Duodenal mucosa (tissue), 2 donors: ENCODE measurements around the gene IRF2BP1.

Experiments
- H3K27ac ChIP-seq: one replicate; pipeline ENCODE4 v1.7.0; 2013; ENCODE audit warnings: low read depth, low read length
- H3K27me3 ChIP-seq, 2 donors: one replicate each; pipeline ENCODE4 v1.7.0; 2013; ENCODE audit warnings: low read length in 2 of 2, control low read depth in 1 of 2; ENCODE audit not compliant: insufficient read depth in 2 of 2, control insufficient read depth in 1 of 2
- H3K36me3 ChIP-seq, 2 donors: one replicate each; pipeline ENCODE4 v1.7.0; 2013; ENCODE audit warnings: low read length in 2 of 2, control low read depth in 1 of 2; ENCODE audit not compliant: insufficient read depth in 2 of 2, control insufficient read depth in 1 of 2
- H3K4me1 ChIP-seq, 2 donors: one replicate each; pipeline ENCODE4 v1.7.0; 2013; ENCODE audit warnings: low read length in 2 of 2, control low read depth in 1 of 2; ENCODE audit not compliant: insufficient read depth in 2 of 2, control insufficient read depth in 1 of 2
- H3K4me3 ChIP-seq, 2 donors: one replicate each; pipeline ENCODE4 v1.7.0; 2013; ENCODE audit warnings: low read length in 2 of 2, low read depth in 1 of 2
- H3K9ac ChIP-seq, 2 donors: one replicate each; pipeline ENCODE4 v1.7.0; 2013; ENCODE audit warnings: low read length in 2 of 2, low read depth in 1 of 2
- H3K9me3 ChIP-seq, 2 donors: one replicate each; pipeline ENCODE4 v1.7.0; 2013; ENCODE audit warnings: low read length in 2 of 2, control low read depth in 1 of 2; ENCODE audit not compliant: control insufficient read depth in 1 of 2

Gene IRF2BP1

GRCh38 chr19:45885556-45886426, at the start of gene IRF2BP1:
TSS of gene IRF2BP1 (minus strand) at chr19:45886141. CDS start at chr19:45885774, 367 bp downstream.
- peaks cover 31 to 46% of the 10 kb centered on the region in 2 donors for H3K4me1 ChIP-seq
- H3K27ac ChIP-seq: peak within 1 kb of the TSS; percentile 82
- H3K4me3 ChIP-seq: peak within 1 kb of the TSS; percentile 82 to 91
- H3K9me3 ChIP-seq: no peaks in the 10 kb centered on the region
- H3K36me3 ChIP-seq: no peaks in the 10 kb centered on the region
- no peaks in the 10 kb centered on the region for H3K27me3 ChIP-seq
- H3K9ac ChIP-seq: peak within 1 kb of the TSS; percentile 80 to 85

- no peak overlapping the region for H3K9ac ChIP-seq
- H3K4me3 ChIP-seq: no peak overlapping the region
- no peaks in the 10 kb centered on the region for H3K9me3 ChIP-seq
- H3K27ac ChIP-seq: no peak overlapping the region
- peaks cover 23 to 25% of the 10 kb centered on the region in 2 donors for H3K27me3 ChIP-seq
- no peaks in the 10 kb centered on the region for H3K4me1 ChIP-seq
- no peaks in the 10 kb centered on the region for H3K36me3 ChIP-seq
Measured at GRCh38 chr19:45935267-45935666, 49.3 kb upstream of the IRF2BP1 start.

- H3K4me1 ChIP-seq: no peaks in the 10 kb centered on the region
- H3K27me3 ChIP-seq: peaks cover 20 to 23% of the 10 kb centered on the region in 2 donors
- H3K36me3 ChIP-seq: no peaks in the 10 kb centered on the region
- no peaks in the 10 kb centered on the region for H3K9me3 ChIP-seq
- H3K9ac ChIP-seq: no peak overlapping the region
- H3K4me3 ChIP-seq: no peak overlapping the region
- no peak overlapping the region for H3K27ac ChIP-seq
Measured at GRCh38 chr19:45934551-45935230, 48.8 kb upstream of the IRF2BP1 start.

GRCh38 chr19:45933759-45934158, 47.8 kb upstream of the IRF2BP1 start:
- no peak overlapping the region for H3K4me3 ChIP-seq
- H3K4me1 ChIP-seq: no peaks in the 10 kb centered on the region
- H3K9me3 ChIP-seq: no peaks in the 10 kb centered on the region
- H3K9ac ChIP-seq: no peak overlapping the region
- H3K27ac ChIP-seq: no peak overlapping the region
- H3K27me3 ChIP-seq: peaks cover 14 to 18% of the 10 kb centered on the region in 2 donors
- H3K36me3 ChIP-seq: no peaks in the 10 kb centered on the region

- peaks cover 4 to 5% of the 10 kb centered on the region in 2 donors for H3K4me1 ChIP-seq
- no peaks in the 10 kb centered on the region for H3K36me3 ChIP-seq
- H3K4me3 ChIP-seq: no peak overlapping the region
- H3K9me3 ChIP-seq: no peaks in the 10 kb centered on the region
- peaks cover 13 to 17% of the 10 kb centered on the region in 2 donors for H3K27me3 ChIP-seq
- no peak overlapping the region for H3K9ac ChIP-seq
- no peak overlapping the region for H3K27ac ChIP-seq
Measured at GRCh38 chr19:45931055-45931454, 45.1 kb upstream of the IRF2BP1 start.

GRCh38 chr19:45929247-45929646, 43.3 kb upstream of the IRF2BP1 start:
- no peak overlapping the region for H3K9ac ChIP-seq
- peaks cover 0 to 6% of the 10 kb centered on the region in 2 donors for H3K27me3 ChIP-seq
- no peak overlapping the region for H3K4me3 ChIP-seq
- H3K36me3 ChIP-seq: no peaks in the 10 kb centered on the region
- H3K9me3 ChIP-seq: no peaks in the 10 kb centered on the region
- H3K4me1 ChIP-seq: peaks cover 4 to 5% of the 10 kb centered on the region in 2 donors
- H3K27ac ChIP-seq: no peak overlapping the region

GRCh38 chr19:45927565-45928261, 41.8 kb upstream of the IRF2BP1 start:
- no peak overlapping the region for H3K9ac ChIP-seq
- no peaks in the 10 kb centered on the region for H3K9me3 ChIP-seq
- H3K4me3 ChIP-seq: no peak overlapping the region
- peaks cover 0 to 3% of the 10 kb centered on the region in 2 donors for H3K27me3 ChIP-seq
- peaks cover 4 to 5% of the 10 kb centered on the region in 2 donors for H3K4me1 ChIP-seq
- no peak overlapping the region for H3K27ac ChIP-seq
- H3K36me3 ChIP-seq: no peaks in the 10 kb centered on the region

GRCh38 chr19:45924891-45925447, 39.0 kb upstream of the IRF2BP1 start:
- Histone ChIP-seq H3K36me3 (no peaks in the 10 kb centered on the region), H3K4me3 (no peak overlapping the region), H3K9me3 (no peaks in the 10 kb centered on the region), H3K9ac (no peak overlapping the region), H3K4me1 (peaks cover 4 to 5% of the 10 kb centered on the region in 2 donors), H3K27ac (no peak overlapping the region), H3K27me3 (peaks cover 0 to 8% of the 10 kb centered on the region in 2 donors)

- Histone ChIP-seq H3K27ac (no peak overlapping the region), H3K9me3 (no peaks in the 10 kb centered on the region), H3K36me3 (no peaks in the 10 kb centered on the region), H3K9ac (no peak overlapping the region), H3K27me3 (peaks cover 0 to 14% of the 10 kb centered on the region in 2 donors), H3K4me3 (no peak overlapping the region), H3K4me1 (no peaks in the 10 kb centered on the region)
Measured at GRCh38 chr19:45922281-45922680, 36.3 kb upstream of the IRF2BP1 start.
